ENCODE data around the gene TEPSIN.

TEPSIN gene

GRCh38 chr17:81249223-81250040 lies 10.6 kb upstream of the TEPSIN start:
- no peak for DNase-seq (ENCODE audit: low spot score)

GRCh38 chr17:81248649-81249048 lies 9.8 kb upstream of the TEPSIN start:
- DNase-seq (ENCODE audit: low spot score): no peak

- no peak for DNase-seq (ENCODE audit: low spot score)
Observed at GRCh38 chr17:81247339-81247990, 8.6 kb upstream of the TEPSIN start.

GRCh38 chr17:81246679-81247338 lies 8.0 kb upstream of the TEPSIN start:
- no peak for DNase-seq (ENCODE audit: low spot score)

- DNase-seq (ENCODE audit: low spot score): no peak
Observed at GRCh38 chr17:81246343-81246670, 7.5 kb upstream of the TEPSIN start.

GRCh38 chr17:81245665-81246342 lies 6.9 kb upstream of the TEPSIN start:
- no peak for DNase-seq (ENCODE audit: low spot score)

GRCh38 chr17:81245024-81245664 lies 6.3 kb upstream of the TEPSIN start:
- DNase-seq (ENCODE audit: low spot score): no peak

GRCh38 chr17:81244358-81245023 lies 5.6 kb upstream of the TEPSIN start:
- no peak for DNase-seq (ENCODE audit: low spot score)

- DNase-seq (ENCODE audit: low spot score): no peak
Observed at GRCh38 chr17:81243333-81243664, 4.4 kb upstream of the TEPSIN start.

GRCh38 chr17:81242421-81243332 lies 3.8 kb upstream of the TEPSIN start:
- DNase-seq (ENCODE audit: low spot score): no peak

GRCh38 chr17:81241648-81242420 lies 3.0 kb upstream of the TEPSIN start:
- DNase-seq (ENCODE audit: low spot score): peak; percentile 90

- no peak for DNase-seq (ENCODE audit: low spot score)
Observed at GRCh38 chr17:81241203-81241602, 2.3 kb upstream of the TEPSIN start.

- DNase-seq (ENCODE audit: low spot score): no peak
Observed at GRCh38 chr17:81240761-81241160, 1.9 kb upstream of the TEPSIN start.

- no peak for DNase-seq (ENCODE audit: low spot score)
Observed at GRCh38 chr17:81239714-81240555, 1.1 kb upstream of the TEPSIN start.

- no peak for DNase-seq (ENCODE audit: low spot score)
Observed at GRCh38 chr17:81238490-81238814, 403 bp downstream of the TEPSIN start.

- DNase-seq (ENCODE audit: low spot score): no peak
Observed at GRCh38 chr17:81237591-81238489, 1.0 kb downstream of the TEPSIN start.

- no peak for DNase-seq (ENCODE audit: low spot score)
Observed at GRCh38 chr17:81236784-81237183, 2.1 kb downstream of the TEPSIN start.

All from HuH-7.5 (cell line).